OCI-LY3 (cell line): ENCODE measurements around the gene AP1G1.

Source experiments
- CTCF ChIP-seq: fragments of 200-600, 300-600 bp; sonication (generic); IDR thresholded peaks from 2 replicates; pipeline ENCODE4 v1.5.1; 2014; ENCODE audit warnings: antibody characterized with exemption, low read length, low read depth
- EZH2phosphoT487 ChIP-seq: fragments of 200-600 bp; shearing (Covaris generic); IDR thresholded peaks from 2 replicates; pipeline ENCODE4 v1.6.1; 2018; ENCODE audit warnings: antibody characterized with exemption, mixed run types, low read depth

- no peak for TF ChIP-seq CTCF
- no peak for TF ChIP-seq EZH2phosphoT487
Observed at GRCh38 chr16:71758293-71758760, 50.3 kb downstream of the AP1G1 start.
